ENCODE results near the gene TRIM65.
A peak's percentile ranks its signal among the peaks of the same experiment; 100 is the strongest.

The TRIM65 gene

DNA sequence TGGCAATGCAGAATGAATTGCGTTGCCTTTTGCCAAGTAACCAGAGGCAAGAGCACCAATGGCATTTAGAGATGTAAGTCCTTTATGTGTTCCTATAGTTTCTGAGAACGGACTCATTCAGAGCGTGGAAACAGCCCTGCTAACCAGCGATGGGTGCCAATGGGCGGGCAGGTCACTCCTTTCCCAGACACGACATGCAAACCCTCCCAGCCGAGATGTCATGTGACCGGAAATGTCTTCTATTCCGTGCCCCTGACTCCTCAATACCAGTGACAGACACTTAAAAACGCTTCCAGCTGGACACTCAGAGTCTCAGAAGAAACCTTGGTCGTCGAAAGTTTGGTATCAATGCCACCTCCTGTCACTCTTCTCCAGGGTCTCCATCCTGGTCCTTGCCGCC is 40.9 kb upstream of the TRIM65 start:
- TF ChIP-seq, protein P1, sequence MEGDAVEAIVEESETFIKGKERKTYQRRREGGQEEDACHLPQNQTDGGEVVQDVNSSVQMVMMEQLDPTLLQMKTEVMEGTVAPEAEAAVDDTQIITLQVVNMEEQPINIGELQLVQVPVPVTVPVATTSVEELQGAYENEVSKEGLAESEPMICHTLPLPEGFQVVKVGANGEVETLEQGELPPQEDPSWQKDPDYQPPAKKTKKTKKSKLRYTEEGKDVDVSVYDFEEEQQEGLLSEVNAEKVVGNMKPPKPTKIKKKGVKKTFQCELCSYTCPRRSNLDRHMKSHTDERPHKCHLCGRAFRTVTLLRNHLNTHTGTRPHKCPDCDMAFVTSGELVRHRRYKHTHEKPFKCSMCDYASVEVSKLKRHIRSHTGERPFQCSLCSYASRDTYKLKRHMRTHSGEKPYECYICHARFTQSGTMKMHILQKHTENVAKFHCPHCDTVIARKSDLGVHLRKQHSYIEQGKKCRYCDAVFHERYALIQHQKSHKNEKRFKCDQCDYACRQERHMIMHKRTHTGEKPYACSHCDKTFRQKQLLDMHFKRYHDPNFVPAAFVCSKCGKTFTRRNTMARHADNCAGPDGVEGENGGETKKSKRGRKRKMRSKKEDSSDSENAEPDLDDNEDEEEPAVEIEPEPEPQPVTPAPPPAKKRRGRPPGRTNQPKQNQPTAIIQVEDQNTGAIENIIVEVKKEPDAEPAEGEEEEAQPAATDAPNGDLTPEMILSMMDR (conservative IDR thresholded peaks at IDR 0.05) = no peak
- no peak overlapping the region for H3K27ac ChIP-seq

DNA sequence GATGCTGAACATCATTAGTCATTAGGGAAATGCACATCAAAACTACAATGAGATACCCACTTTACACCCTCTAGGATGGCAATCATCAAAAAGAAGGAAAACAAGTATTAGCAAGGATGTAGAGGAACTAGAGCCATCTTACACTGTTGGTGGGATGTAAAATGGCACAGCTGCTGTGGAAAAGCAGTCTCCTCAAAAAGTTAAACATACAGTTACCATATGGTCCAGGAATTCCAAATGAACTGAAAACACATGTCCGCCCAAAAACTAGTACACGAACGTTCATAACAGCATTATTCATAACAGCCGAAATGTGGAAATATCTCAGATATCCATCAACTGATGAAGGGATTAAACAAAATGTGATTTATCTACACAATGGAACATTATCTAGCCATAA is 37.1 kb upstream of the TRIM65 start:
- no peak overlapping the region for H3K27ac ChIP-seq
- TF ChIP-seq, protein P1 (conservative IDR thresholded peaks at IDR 0.05) = no peak

DNA sequence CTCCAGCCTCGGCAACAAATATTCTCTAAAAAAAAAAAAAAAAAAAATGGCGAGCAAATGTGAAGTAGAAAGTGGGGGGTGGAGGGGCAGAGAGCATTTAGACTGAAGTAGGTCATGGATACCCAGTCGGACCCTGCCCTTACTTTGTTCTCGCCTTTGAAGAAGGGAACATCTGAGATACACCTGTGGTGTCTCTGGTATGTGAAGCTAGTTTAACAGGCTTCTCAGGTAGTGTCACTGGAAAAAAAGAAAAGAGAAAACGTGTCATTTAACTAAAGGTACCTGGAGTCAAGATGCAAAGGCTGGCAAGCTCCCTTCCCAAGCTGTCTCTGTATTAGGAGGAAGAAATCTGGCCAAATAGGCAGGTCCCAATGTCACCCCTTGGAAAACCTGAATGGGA is 36.1 kb upstream of the TRIM65 start:
- TF ChIP-seq, protein P1 (conservative IDR thresholded peaks at IDR 0.05) = no peak

GRCh38 chr17:75931062-75931461 is 34.3 kb upstream of the TRIM65 start:
- no peak overlapping the region for H3K27ac ChIP-seq

More for the DNA sequence above, 36.1 kb upstream of the TRIM65 start:
- H3K27ac ChIP-seq = no peak overlapping the region

GRCh38 chr17:75927286-75927922 is 30.7 kb upstream of the TRIM65 start:
- TF ChIP-seq, protein P1 (conservative IDR thresholded peaks at IDR 0.05) = peak; percentile 34
- no peak overlapping the region for H3K27ac ChIP-seq

More at GRCh38 chr17:75931062-75931461, 34.3 kb upstream of the TRIM65 start:
- TF ChIP-seq, protein P1 (conservative IDR thresholded peaks at IDR 0.05) = no peak

GRCh38 chr17:75926456-75926855 is 29.7 kb upstream of the TRIM65 start:
- no peak overlapping the region for H3K27ac ChIP-seq
- TF ChIP-seq, protein P1 (conservative IDR thresholded peaks at IDR 0.05) = no peak

GRCh38 chr17:75925912-75926311 is 29.2 kb upstream of the TRIM65 start:
- TF ChIP-seq, protein P1 (conservative IDR thresholded peaks at IDR 0.05) = no peak
- H3K27ac ChIP-seq = no peak overlapping the region

All from VCaP (cell line).